Measurements from ENCODE around the gene PIK3R3. TPM values are rescaled to one million over a fixed set of nuclear protein-coding genes. Genes with fewer than 3 reads are reported as not detected.

PIK3R3 gene
- total and polyA plus RNA-seq, 9 of the 15 experiments (the other 6 are each of a cell fraction or from before 2014, with no cell fraction given): 1.4 to 7.7 (median 4.6) TPM

GRCh38 chr1:46114925-46115603 is 17.4 kb downstream of the PIK3R3 start (continued):
- TF ChIP-seq IFI16 (CRISPR knock-in tag; IDR thresholded peaks at IDR 0.05) (no peak), MECOM (CRISPR knock-in tag; IDR thresholded peaks at IDR 0.05) (no peak), PRPF4 (IDR thresholded peaks at IDR 0.05; ENCODE audit: insufficient read depth, low read depth, low read length, poor library complexity, severe bottlenecking) (no peak), FOXK1 (CRISPR knock-in tag; IDR thresholded peaks at IDR 0.05; ENCODE audit: borderline replicate concordance) (no peak), FOXP1 (CRISPR knock-in tag; IDR thresholded peaks at IDR 0.05) (no peak), RREB1 (CRISPR knock-in tag; IDR thresholded peaks at IDR 0.05) (no peak), ZNF184 (CRISPR knock-in tag; IDR thresholded peaks at IDR 0.05) (no peak), ZNF766 (CRISPR knock-in tag; conservative IDR thresholded peaks at IDR 0.05) (0 out of 2 replicates have a peak, but pooled peaks have one; percentile 14), ZNF655 (CRISPR knock-in tag; IDR thresholded peaks at IDR 0.05) (no peak), ZKSCAN1 (IDR thresholded peaks at IDR 0.05; ENCODE audit: low read depth, low read length) (no peak), MAFG (tag; conservative IDR thresholded peaks at IDR 0.05) (peak; percentile 86), ZNF277 (CRISPR knock-in tag; IDR thresholded peaks at IDR 0.05; ENCODE audit: borderline replicate concordance) (no peak)
- TF ChIP-seq, protein P1, sequence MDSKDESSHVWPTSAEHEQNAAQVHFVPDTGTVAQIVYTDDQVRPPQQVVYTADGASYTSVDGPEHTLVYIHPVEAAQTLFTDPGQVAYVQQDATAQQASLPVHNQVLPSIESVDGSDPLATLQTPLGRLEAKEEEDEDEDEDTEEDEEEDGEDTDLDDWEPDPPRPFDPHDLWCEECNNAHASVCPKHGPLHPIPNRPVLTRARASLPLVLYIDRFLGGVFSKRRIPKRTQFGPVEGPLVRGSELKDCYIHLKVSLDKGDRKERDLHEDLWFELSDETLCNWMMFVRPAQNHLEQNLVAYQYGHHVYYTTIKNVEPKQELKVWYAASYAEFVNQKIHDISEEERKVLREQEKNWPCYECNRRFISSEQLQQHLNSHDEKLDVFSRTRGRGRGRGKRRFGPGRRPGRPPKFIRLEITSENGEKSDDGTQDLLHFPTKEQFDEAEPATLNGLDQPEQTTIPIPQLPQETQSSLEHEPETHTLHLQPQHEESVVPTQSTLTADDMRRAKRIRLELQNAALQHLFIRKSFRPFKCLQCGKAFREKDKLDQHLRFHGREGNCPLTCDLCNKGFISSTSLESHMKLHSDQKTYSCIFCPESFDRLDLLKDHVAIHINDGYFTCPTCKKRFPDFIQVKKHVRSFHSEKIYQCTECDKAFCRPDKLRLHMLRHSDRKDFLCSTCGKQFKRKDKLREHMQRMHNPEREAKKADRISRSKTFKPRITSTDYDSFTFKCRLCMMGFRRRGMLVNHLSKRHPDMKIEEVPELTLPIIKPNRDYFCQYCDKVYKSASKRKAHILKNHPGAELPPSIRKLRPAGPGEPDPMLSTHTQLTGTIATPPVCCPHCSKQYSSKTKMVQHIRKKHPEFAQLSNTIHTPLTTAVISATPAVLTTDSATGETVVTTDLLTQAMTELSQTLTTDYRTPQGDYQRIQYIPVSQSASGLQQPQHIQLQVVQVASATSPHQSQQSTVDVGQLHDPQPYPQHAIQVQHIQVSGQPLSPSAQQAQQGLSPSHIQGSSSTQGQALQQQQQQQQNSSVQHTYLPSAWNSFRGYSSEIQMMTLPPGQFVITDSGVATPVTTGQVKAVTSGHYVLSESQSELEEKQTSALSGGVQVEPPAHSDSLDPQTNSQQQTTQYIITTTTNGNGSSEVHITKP (IDR thresholded peaks at IDR 0.05; ENCODE audit: partially characterized antibody): no peak
- TF ChIP-seq, protein P2, sequence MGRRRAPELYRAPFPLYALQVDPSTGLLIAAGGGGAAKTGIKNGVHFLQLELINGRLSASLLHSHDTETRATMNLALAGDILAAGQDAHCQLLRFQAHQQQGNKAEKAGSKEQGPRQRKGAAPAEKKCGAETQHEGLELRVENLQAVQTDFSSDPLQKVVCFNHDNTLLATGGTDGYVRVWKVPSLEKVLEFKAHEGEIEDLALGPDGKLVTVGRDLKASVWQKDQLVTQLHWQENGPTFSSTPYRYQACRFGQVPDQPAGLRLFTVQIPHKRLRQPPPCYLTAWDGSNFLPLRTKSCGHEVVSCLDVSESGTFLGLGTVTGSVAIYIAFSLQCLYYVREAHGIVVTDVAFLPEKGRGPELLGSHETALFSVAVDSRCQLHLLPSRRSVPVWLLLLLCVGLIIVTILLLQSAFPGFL (CRISPR knock-in tag; IDR thresholded peaks at IDR 0.05): no peak

Data from K562 (cell line).